Breast epithelium (tissue), 4 donors: Measurements from ENCODE around the gene MRPS2. TPM values are rescaled to one million over a fixed set of nuclear protein-coding genes. Genes with fewer than 3 reads are reported as not detected.
"Not testable (repeated sequence)": the region's sequence is repeated elsewhere in the genome, so short reads cannot be mapped to it uniquely, and the experiment has no call there.

Source experiments
- DNase-seq, 2 donors: peaks; one replicate each; pipeline ENCODE4 v3.0.0-alpha.2; 2019; ENCODE audit warnings: low spot score in 2 of 2
- H3K27ac ChIP-seq, 2 donors: fragments of 200-600 bp; sonication (generic) in 1 of 2; one replicate each; pipeline ENCODE4 v1.5.1; 2016 to 2019; ENCODE audit warnings: mild to moderate bottlenecking in 1 of 2
- H3K27me3 ChIP-seq, 2 donors: fragments of 200-600 bp; sonication (generic) in 1 of 2; one replicate each; pipeline versions ENCODE4 v1.5.1 to v1.6.0; 2017 to 2019; ENCODE audit warnings: control low read depth in 1 of 2, mild to moderate bottlenecking in 1 of 2
- H3K36me3 ChIP-seq: fragments of 200-600 bp; one replicate; pipeline ENCODE4 v1.5.1; 2019
- H3K4me1 ChIP-seq, 2 donors: fragments of 200-600 bp; sonication (generic); one replicate each; pipeline ENCODE4 v1.5.1; 2016 to 2019; ENCODE audit warnings: control low read depth in 1 of 2
- H3K4me3 ChIP-seq, 3 donors: fragments of 200-600 bp; sonication (generic); 1 replicate in 2 of 3; 2 replicates in 1 of 3; pipeline ENCODE4 v1.5.1; 2016 to 2019; ENCODE audit warnings: mild to moderate bottlenecking in 3 of 3, moderate library complexity in 2 of 3
- H3K9me3 ChIP-seq, 2 donors: fragments of 200-600 bp; sonication (generic) in 1 of 2; one replicate each; pipeline ENCODE4 v1.5.1; 2016 to 2019; ENCODE audit warnings: control low read depth in 1 of 2
- CTCF ChIP-seq, 3 donors: fragments of 450-650 bp; IDR thresholded peaks; one replicate each; pipeline ENCODE4 v1.5.1; 2016 to 2017; ENCODE audit warnings: antibody characterized with exemption in 3 of 3, mild to moderate bottlenecking in 3 of 3, moderate library complexity in 3 of 3
- POLR2A ChIP-seq: fragments of 450-650 bp; IDR thresholded peaks from one replicate; pipeline ENCODE4 v1.6.1; 2016; ENCODE audit warnings: antibody characterized with exemption, mild to moderate bottlenecking, moderate library complexity
- POLR2AphosphoS5 ChIP-seq, 3 donors: sonication (generic); formaldehyde crosslinking; IDR thresholded peaks; one replicate each; pipeline ENCODE4 v1.6.1; 2017; ENCODE audit warnings: antibody characterized with exemption in 3 of 3
- intact Hi-C: fragments of 100-400 bp; cut with DNase I; formaldehyde crosslinking; loops from one replicate; pipeline ENCODE4 v1.15.1; 2023; ENCODE audit warnings: low total_unique reads
- total RNA-seq, 3 donors: library from RNA; depleted of rRNA; stranded (reverse); fragments of >200 nt; gene quantifications; one replicate each; pipeline ENCODE4 v1.1.0, GENCODE V29; 2016

Gene MRPS2
- total RNA-seq, 3 donors from 2014 or later, result 35.4 to 39.8 (median 36.7) TPM

GRCh38 chr9:135530146-135530545 is 29.7 kb downstream of the MRPS2 start:
- TF ChIP-seq CTCF (IDR thresholded peaks at IDR 0.05) (no peak), POLR2AphosphoS5 (IDR thresholded peaks at IDR 0.05) (no peak), POLR2A (no peak)
- Histone ChIP-seq H3K4me1 (no peaks in the 10 kb centered on the region), H3K4me3 (no peak overlapping the region), H3K36me3 (no peaks in the 10 kb centered on the region), H3K27me3 (peaks cover 0 to 16% of the 10 kb centered on the region in 2 donors), H3K27ac (no peak overlapping the region), H3K9me3 (no peaks in the 10 kb centered on the region)
- intact Hi-C loops, result no loop called here
- no peak for DNase-seq

GRCh38 chr9:135531096-135531495 is 30.6 kb downstream of the MRPS2 start:
- no peak for DNase-seq
- Histone ChIP-seq H3K36me3 (no peaks in the 10 kb centered on the region), H3K27ac (no peak overlapping the region), H3K4me3 (no peak overlapping the region), H3K27me3 (peaks cover 0 to 11% of the 10 kb centered on the region in 2 donors), H3K9me3 (no peaks in the 10 kb centered on the region), H3K4me1 (no peaks in the 10 kb centered on the region)
- intact Hi-C loops, result no loop called here
- TF ChIP-seq POLR2AphosphoS5 (IDR thresholded peaks at IDR 0.05), result no peak

GRCh38 chr9:135533113-135533512 is 32.6 kb downstream of the MRPS2 start:
- DNase-seq, result no peak
- H3K4me3 ChIP-seq, result no peak overlapping the region
- H3K9me3 ChIP-seq, result no peaks in the 10 kb centered on the region
- no peak for TF ChIP-seq POLR2AphosphoS5 (IDR thresholded peaks at IDR 0.05)
- no peak for TF ChIP-seq POLR2A
- no peak for TF ChIP-seq CTCF (IDR thresholded peaks at IDR 0.05)
- no peaks in the 10 kb centered on the region for H3K36me3 ChIP-seq
- H3K27me3 ChIP-seq, result peaks cover 0 to 11% of the 10 kb centered on the region in 2 donors
- H3K27ac ChIP-seq, result no peak overlapping the region
- H3K4me1 ChIP-seq, result no peaks in the 10 kb centered on the region
- intact Hi-C loops, result no loop called here

GRCh38 chr9:135533674-135534073 is 33.2 kb downstream of the MRPS2 start:
- intact Hi-C loops, result no loop called here
- Histone ChIP-seq H3K9me3 (no peaks in the 10 kb centered on the region), H3K4me1 (no peaks in the 10 kb centered on the region), H3K27ac (no peak overlapping the region), H3K27me3 (peaks cover 0 to 14% of the 10 kb centered on the region in 2 donors), H3K36me3 (no peaks in the 10 kb centered on the region), H3K4me3 (no peak overlapping the region)
- TF ChIP-seq CTCF (IDR thresholded peaks at IDR 0.05) (no peak), POLR2AphosphoS5 (IDR thresholded peaks at IDR 0.05) (no peak), POLR2A (no peak)
- no peak for DNase-seq

GRCh38 chr9:135534192-135534711 is 33.8 kb downstream of the MRPS2 start:
- H3K4me1 ChIP-seq, H3K36me3 ChIP-seq, H3K27ac ChIP-seq, DNase-seq, H3K4me3 ChIP-seq, intact Hi-C loops, H3K9me3 ChIP-seq: not testable (repeated sequence)
- H3K27me3 ChIP-seq, result peaks cover 0 to 18% of the 10 kb centered on the region in 2 donors

- intact Hi-C loops, H3K36me3 ChIP-seq, H3K4me3 ChIP-seq, H3K27ac ChIP-seq, DNase-seq, H3K9me3 ChIP-seq, H3K4me1 ChIP-seq: not testable (repeated sequence)
- H3K27me3 ChIP-seq, result peaks cover 0 to 20% of the 10 kb centered on the region in 2 donors
Observed at GRCh38 chr9:135534826-135535225, 34.3 kb downstream of the MRPS2 start.

- intact Hi-C loops, H3K27ac ChIP-seq, H3K36me3 ChIP-seq, H3K4me1 ChIP-seq, DNase-seq, H3K4me3 ChIP-seq, H3K9me3 ChIP-seq: not testable (repeated sequence)
- peaks cover 0 to 18% of the 10 kb centered on the region in 2 donors for H3K27me3 ChIP-seq
Observed at GRCh38 chr9:135535631-135536030, 35.1 kb downstream of the MRPS2 start.
